Activated CD8-positive, alpha-beta T cell treated with anti-CD3 and anti-CD28 coated beads for 36 hours (primary cell): ENCODE data around the gene CSNK2A3. TPM values are rescaled to one million over a fixed set of nuclear protein-coding genes. Genes with fewer than 3 reads are reported as not detected.

ENCODE experiments used
- ATAC-seq: fragments of 200-7000 bp; cut with Tn5 transposase; one replicate; pipeline ENCODE4 v1.10.0; 2021; ENCODE audit warnings: mild to moderate bottlenecking, moderate library complexity
- CTCF ChIA-PET: fragments of 350-600 bp; sonication (Branson Sonifier 250); formaldehyde crosslinking; loops from one replicate; lab custom pipeline; 2021; ENCODE audit warnings: antibody characterized with exemption; lab: Charles Lee
- POLR2A ChIA-PET: fragments of 350-600 bp; sonication (Branson Sonifier 250); formaldehyde crosslinking; loops from one replicate; lab custom pipeline; 2021; ENCODE audit warnings: antibody characterized with exemption; lab: Charles Lee
- DNase-seq: peaks from one replicate; pipeline ENCODE4 v3.0.0-alpha.2; 2020
- H3K27ac Mint-ChIP-seq: one replicate; pipeline ENCODE4 v1.8.0; 2021; ENCODE audit warnings: mild to moderate bottlenecking, mixed read lengths
- H3K27me3 Mint-ChIP-seq: one replicate; pipeline ENCODE4 v1.8.0; 2021; ENCODE audit warnings: mixed read lengths
- H3K36me3 Mint-ChIP-seq: one replicate; pipeline ENCODE4 v1.8.0; 2021; ENCODE audit warnings: low read depth, mixed read lengths
- H3K4me1 Mint-ChIP-seq: one replicate; pipeline ENCODE4 v1.8.0; 2021; ENCODE audit warnings: low read depth, mixed read lengths
- H3K4me3 Mint-ChIP-seq: one replicate; pipeline ENCODE4 v1.8.0; 2021; ENCODE audit warnings: mild to moderate bottlenecking, moderate library complexity, mixed read lengths
- H3K9me3 Mint-ChIP-seq: one replicate; pipeline ENCODE4 v1.8.0; 2021; ENCODE audit warnings: mixed read lengths
- intact Hi-C: fragments of 100-400 bp; cut with micrococcal nuclease; formaldehyde crosslinking; loops from one replicate; pipeline ENCODE4 v1.10.0; 2022
- total RNA-seq, 2 experiments: library from RNA; stranded (reverse); gene quantifications; one replicate each; pipeline ENCODE4 v1.2.3, GENCODE V29; 2021
- TF ChIP-seq, protein P1 (sequence below): fragments of 200-600 bp; IDR thresholded peaks from one replicate; pipeline ENCODE4 v1.8.0; 2022; ENCODE audit warnings: antibody characterized with exemption, mild to moderate bottlenecking

The CSNK2A3 gene
- total RNA-seq, 2 experiments from 2014 or later, result 4.2 to 5.4 TPM

DNA sequence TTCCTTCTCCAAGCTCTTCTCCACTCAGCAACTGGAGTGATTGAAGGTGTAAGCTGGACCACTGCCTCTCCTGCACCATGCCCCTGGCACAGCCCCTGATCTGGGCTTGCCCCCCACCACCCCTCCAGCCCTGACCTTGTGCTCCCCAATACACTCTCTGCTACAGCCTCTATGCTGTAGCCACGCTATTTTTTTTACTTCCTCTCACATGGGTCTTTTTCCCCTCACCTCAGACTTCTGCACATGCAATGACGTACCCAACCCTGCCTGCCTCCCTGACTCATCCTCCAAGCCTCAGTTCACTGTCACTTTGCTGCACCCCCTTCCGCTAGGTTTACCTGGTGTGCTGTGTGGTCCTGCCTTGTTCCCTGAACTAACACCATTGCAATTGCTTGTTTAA lies 9.0 kb downstream of the CSNK2A3 start:
- TF ChIP-seq, protein P1, sequence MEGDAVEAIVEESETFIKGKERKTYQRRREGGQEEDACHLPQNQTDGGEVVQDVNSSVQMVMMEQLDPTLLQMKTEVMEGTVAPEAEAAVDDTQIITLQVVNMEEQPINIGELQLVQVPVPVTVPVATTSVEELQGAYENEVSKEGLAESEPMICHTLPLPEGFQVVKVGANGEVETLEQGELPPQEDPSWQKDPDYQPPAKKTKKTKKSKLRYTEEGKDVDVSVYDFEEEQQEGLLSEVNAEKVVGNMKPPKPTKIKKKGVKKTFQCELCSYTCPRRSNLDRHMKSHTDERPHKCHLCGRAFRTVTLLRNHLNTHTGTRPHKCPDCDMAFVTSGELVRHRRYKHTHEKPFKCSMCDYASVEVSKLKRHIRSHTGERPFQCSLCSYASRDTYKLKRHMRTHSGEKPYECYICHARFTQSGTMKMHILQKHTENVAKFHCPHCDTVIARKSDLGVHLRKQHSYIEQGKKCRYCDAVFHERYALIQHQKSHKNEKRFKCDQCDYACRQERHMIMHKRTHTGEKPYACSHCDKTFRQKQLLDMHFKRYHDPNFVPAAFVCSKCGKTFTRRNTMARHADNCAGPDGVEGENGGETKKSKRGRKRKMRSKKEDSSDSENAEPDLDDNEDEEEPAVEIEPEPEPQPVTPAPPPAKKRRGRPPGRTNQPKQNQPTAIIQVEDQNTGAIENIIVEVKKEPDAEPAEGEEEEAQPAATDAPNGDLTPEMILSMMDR, result no peak
- DNase-seq (peak; percentile 24), ATAC-seq (peak; percentile 78)
- Mint-ChIP-seq H3K27me3 (peaks cover 7% of the 10 kb centered on the region), H3K4me1 (no peaks in the 10 kb centered on the region), H3K27ac (no peak overlapping the region), H3K36me3 (no peaks in the 10 kb centered on the region), H3K9me3 (no peaks in the 10 kb centered on the region), H3K4me3 (no peak overlapping the region)
- intact Hi-C loops, result no loop called here
- ChIA-PET POLR2A (no interaction called here), CTCF (no interaction called here)

DNA sequence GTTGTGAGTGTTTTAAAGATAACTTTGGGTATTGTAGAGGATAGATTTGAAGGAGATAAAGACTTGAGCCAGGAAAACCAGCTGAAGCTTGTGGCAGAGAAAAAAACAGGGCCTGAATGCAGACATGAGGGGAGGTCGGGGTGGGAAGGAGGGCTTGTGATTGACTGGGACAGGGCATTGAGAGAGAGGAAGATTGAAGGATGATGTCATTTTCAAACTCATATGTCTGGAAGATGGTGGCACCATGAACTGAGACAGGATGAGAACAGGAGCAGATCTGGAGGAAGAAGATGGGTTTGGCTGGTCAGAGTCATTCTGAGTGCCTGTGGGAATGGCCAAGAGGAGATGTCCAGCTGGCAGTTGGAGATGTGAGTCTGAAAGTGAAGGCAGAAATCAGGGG lies 14.7 kb downstream of the CSNK2A3 start:
- no peaks in the 10 kb centered on the region for H3K36me3 Mint-ChIP-seq
- TF ChIP-seq, protein P1, result no peak
- no peak overlapping the region for H3K27ac Mint-ChIP-seq
- CTCF ChIA-PET, result no interaction called here
- DNase-seq, result no peak
- POLR2A ChIA-PET, result no interaction called here
- H3K4me1 Mint-ChIP-seq, result no peaks in the 10 kb centered on the region
- no peaks in the 10 kb centered on the region for H3K9me3 Mint-ChIP-seq
- H3K27me3 Mint-ChIP-seq, result peaks cover 10% of the 10 kb centered on the region
- no peak for ATAC-seq
- H3K4me3 Mint-ChIP-seq, result no peak overlapping the region
- intact Hi-C loops, result no loop called here

DNA sequence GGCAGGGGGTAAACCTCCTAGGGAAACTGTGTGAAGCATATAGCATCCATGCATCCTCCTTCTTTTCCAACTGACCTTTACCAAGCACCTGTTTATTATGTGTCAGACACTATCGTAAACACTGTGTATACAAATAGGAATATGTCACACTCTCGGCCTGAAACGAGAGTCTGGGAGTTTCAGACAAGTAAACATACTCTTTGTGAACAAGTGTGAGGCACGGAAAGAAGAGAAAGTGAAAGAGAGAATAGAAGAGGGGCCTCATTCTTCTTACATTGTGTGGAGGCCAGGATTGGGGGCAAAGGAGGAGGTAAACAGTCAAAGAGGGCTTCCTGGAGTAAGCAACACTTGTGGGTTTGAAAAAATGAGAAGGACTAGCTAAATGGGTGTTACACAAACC lies 16.4 kb downstream of the CSNK2A3 start:
- intact Hi-C loops, result no loop called here
- H3K36me3 Mint-ChIP-seq, result no peaks in the 10 kb centered on the region
- H3K9me3 Mint-ChIP-seq, result no peaks in the 10 kb centered on the region
- no peak overlapping the region for H3K27ac Mint-ChIP-seq
- no peak for ATAC-seq
- ChIA-PET CTCF (no interaction called here), POLR2A (interaction anchor here (0.7 kb wide), 1 partner anchor 70 kb away, joined by 3 read pairs; no protein-coding TSS in a partner anchor)
- no peaks in the 10 kb centered on the region for H3K4me1 Mint-ChIP-seq
- peaks cover 10% of the 10 kb centered on the region for H3K27me3 Mint-ChIP-seq
- H3K4me3 Mint-ChIP-seq, result no peak overlapping the region
- DNase-seq, result no peak
- TF ChIP-seq, protein P1, result no peak

DNA sequence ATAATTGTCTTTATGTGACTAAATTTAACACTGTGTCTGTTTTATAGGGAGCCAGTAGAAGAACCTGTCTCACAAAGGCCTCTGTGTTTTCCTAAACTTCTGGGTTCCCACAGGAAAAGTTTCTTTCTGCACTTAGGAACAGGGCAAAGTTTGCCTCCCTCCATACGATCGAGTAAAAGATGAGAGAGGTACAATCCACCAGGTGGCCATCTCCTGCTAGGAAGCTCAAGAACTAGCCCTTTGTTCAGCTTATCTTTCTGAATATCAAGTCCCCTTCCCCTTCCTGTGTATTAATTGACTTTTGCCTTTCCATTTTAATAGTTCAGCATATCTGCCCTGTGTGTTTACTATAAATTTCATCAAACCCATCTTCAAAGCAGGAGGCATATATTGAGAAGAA lies 18.0 kb downstream of the CSNK2A3 start:
- POLR2A ChIA-PET, result no interaction called here
- Mint-ChIP-seq H3K27me3 (peaks cover 10% of the 10 kb centered on the region), H3K36me3 (no peaks in the 10 kb centered on the region), H3K9me3 (no peaks in the 10 kb centered on the region), H3K4me1 (no peaks in the 10 kb centered on the region), H3K4me3 (no peak overlapping the region), H3K27ac (no peak overlapping the region)
- CTCF ChIA-PET, result no interaction called here
- intact Hi-C loops, result no loop called here
- ATAC-seq (no peak), DNase-seq (no peak)
- TF ChIP-seq, protein P1, result no peak

DNA sequence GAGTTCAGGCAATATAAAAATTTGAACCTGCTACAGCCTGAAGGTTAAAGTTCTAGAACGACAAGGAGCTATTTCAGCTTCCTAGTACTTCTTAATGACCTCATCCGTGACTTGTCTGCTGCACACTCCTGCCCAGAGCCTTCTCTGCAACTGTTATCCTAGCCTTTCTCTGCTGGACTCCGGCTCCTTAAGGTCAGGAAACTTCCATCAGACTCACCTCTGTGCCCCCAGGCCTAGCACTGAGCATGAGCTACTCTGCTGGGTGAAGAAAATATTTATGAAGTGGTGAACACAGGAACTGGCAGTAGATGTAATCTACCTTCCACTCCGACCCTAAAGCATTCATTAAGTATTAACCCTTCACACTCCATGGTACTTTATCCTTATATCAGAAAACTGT lies 18.4 kb downstream of the CSNK2A3 start:
- Mint-ChIP-seq H3K27ac (no peak overlapping the region), H3K27me3 (peaks cover 9% of the 10 kb centered on the region), H3K9me3 (no peaks in the 10 kb centered on the region), H3K36me3 (no peaks in the 10 kb centered on the region), H3K4me3 (no peak overlapping the region), H3K4me1 (no peaks in the 10 kb centered on the region)
- CTCF ChIA-PET, result no interaction called here
- DNase-seq, result no peak
- no peak for ATAC-seq
- POLR2A ChIA-PET, result no interaction called here
- intact Hi-C loops, result no loop called here
- TF ChIP-seq, protein P1, result no peak
